Measurements from ENCODE around the gene AQP7.

- TF ChIP-seq POLR2A (IDR thresholded peaks at IDR 0.05) = no peak
- TF ChIP-seq, protein P1, sequence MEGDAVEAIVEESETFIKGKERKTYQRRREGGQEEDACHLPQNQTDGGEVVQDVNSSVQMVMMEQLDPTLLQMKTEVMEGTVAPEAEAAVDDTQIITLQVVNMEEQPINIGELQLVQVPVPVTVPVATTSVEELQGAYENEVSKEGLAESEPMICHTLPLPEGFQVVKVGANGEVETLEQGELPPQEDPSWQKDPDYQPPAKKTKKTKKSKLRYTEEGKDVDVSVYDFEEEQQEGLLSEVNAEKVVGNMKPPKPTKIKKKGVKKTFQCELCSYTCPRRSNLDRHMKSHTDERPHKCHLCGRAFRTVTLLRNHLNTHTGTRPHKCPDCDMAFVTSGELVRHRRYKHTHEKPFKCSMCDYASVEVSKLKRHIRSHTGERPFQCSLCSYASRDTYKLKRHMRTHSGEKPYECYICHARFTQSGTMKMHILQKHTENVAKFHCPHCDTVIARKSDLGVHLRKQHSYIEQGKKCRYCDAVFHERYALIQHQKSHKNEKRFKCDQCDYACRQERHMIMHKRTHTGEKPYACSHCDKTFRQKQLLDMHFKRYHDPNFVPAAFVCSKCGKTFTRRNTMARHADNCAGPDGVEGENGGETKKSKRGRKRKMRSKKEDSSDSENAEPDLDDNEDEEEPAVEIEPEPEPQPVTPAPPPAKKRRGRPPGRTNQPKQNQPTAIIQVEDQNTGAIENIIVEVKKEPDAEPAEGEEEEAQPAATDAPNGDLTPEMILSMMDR (IDR thresholded peaks at IDR 0.05) = no peak
Observed at GRCh38 chr9:33430942-33431341, 28.6 kb upstream of the AQP7 start.
